Keratinocyte (primary cell): ENCODE data around the gene CCL17.

Source experiments
- EZH2 ChIP-seq: IDR thresholded peaks from one replicate; pipeline ENCODE4 v1.6.1; 2012; ENCODE audit warnings: inconsistent platforms, mild to moderate bottlenecking, low read length, moderate library complexity
- TF ChIP-seq, protein P1 (sequence below), 3 experiments: IDR thresholded peaks in 1 of 3; conservative IDR thresholded peaks in 1 of 3; optimal IDR thresholded peaks in 1 of 3; 2 replicates in 2 of 3; 3 replicates in 1 of 3; pipeline versions ENCODE3 to v1.5.1; 2011; ENCODE audit warnings: low read length in 3 of 3, mild to moderate bottlenecking in 3 of 3, moderate library complexity in 2 of 3, control low read depth in 1 of 3, inconsistent platforms in 1 of 3; ENCODE audit not compliant: insufficient read depth in 2 of 3; ENCODE audit errors: extremely low read depth in 1 of 3

GRCh38 chr16:57364143-57364542 is 40.4 kb upstream of the CCL17 start:
- TF ChIP-seq, protein P1, sequence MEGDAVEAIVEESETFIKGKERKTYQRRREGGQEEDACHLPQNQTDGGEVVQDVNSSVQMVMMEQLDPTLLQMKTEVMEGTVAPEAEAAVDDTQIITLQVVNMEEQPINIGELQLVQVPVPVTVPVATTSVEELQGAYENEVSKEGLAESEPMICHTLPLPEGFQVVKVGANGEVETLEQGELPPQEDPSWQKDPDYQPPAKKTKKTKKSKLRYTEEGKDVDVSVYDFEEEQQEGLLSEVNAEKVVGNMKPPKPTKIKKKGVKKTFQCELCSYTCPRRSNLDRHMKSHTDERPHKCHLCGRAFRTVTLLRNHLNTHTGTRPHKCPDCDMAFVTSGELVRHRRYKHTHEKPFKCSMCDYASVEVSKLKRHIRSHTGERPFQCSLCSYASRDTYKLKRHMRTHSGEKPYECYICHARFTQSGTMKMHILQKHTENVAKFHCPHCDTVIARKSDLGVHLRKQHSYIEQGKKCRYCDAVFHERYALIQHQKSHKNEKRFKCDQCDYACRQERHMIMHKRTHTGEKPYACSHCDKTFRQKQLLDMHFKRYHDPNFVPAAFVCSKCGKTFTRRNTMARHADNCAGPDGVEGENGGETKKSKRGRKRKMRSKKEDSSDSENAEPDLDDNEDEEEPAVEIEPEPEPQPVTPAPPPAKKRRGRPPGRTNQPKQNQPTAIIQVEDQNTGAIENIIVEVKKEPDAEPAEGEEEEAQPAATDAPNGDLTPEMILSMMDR (optimal IDR thresholded peaks at IDR 0.05 in 1 of 3, IDR thresholded peaks at IDR 0.05 in 1 of 3, conservative IDR thresholded peaks at IDR 0.05 in 1 of 3; ENCODE audit: extremely low read depth in 1 of 3, insufficient read depth in 2 of 3, low read length in 3 of 3), result no peak
- no peak for TF ChIP-seq EZH2
